Measurements from ENCODE around the gene ASIC2.

ASIC2 gene

DNA sequence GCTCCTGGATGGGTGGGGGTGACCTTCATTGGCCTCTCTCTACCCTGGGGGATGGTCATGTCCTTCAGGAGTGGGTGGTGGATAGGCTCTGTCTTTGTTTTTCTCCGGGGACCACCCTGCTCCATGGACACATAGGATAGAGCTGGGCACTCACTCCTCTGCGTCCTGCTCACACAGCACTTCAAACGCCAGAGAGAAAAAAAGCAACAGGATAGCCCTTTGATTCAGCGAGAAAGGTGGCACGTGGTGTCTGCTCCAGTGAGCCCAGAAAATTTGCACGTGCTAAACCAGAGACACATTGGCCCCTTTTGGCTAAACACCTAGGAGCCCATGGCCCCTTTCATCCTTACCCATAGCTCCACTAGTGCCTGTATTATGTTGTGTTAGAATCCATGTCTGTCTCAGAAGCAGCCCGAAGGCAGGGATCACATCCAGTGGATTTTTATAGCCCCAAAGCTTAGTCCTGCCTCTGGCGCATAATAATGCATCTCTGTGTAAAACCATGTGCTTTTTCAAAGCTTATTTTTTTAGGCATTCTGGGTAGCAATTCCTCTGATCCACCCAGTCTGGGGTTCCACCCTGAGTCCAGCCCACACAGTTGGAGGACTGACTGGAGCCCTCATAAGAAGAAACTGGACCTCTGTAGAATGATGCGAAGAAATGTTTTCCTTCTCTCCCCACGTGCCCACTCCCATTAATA, 90.1 kb downstream of the ASIC2 start:
- Mint-ChIP-seq H3K27ac (no peak overlapping the region), H3K4me1 (ENCODE audit: low read depth in 2 of 2) (no peaks in the 10 kb centered on the region), H3K9me3 (no peaks in the 10 kb centered on the region), H3K4me3 (no peak overlapping the region), H3K36me3 (ENCODE audit: insufficient read depth) (no peaks in the 10 kb centered on the region), H3K27me3 (peaks cover 17 to 35% of the 10 kb centered on the region in 2 donors)
- DNase-seq (no peak), ATAC-seq (replicated peaks) (no peak)

DNA sequence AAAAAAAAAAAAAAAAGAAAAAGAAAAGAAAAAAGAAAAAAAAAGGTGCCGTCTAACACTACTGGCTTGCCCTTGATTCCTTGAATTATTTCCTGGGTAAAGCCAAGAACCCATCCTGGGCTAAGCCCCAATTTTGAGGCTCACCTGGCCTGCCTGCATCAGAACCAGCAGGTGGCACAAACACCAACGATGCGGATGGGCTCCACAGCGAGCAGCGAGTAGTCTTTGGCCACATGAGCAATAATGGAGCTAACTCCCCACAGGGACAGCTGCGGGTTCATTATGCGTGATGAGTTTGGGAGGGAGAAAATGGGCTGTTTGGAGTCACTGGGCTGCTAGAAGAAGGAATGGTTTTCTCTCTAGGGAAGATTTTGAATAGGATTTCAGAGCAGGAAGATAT, 91.1 kb downstream of the ASIC2 start:
- Mint-ChIP-seq H3K4me1 (ENCODE audit: low read depth in 2 of 2) (no peaks in the 10 kb centered on the region), H3K4me3 (no peak overlapping the region), H3K9me3 (no peaks in the 10 kb centered on the region), H3K27me3 (peaks cover 17 to 35% of the 10 kb centered on the region in 2 donors), H3K36me3 (ENCODE audit: insufficient read depth) (no peaks in the 10 kb centered on the region), H3K27ac (no peak overlapping the region)
- no peak for DNase-seq
- ATAC-seq (replicated peaks), result no peak

DNA sequence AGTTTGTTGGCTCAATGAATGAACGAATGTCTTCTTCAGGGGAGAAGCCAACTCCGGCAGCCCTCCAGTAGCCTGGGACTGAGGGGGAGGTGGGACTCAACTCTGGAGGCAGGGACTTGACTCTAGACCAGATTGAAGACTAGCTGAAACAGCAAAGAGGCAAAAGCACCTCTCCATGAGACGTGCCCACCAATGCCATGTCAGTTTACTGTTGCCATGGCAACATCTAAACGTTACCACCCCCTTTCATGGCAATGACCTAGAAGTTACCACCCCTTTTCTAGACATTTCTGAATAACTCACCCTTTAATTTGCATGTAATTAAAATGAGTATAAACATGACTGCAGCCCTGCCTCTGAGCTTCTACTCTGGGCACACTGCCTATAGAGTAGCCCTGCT, 91.8 kb downstream of the ASIC2 start:
- ATAC-seq (replicated peaks), result no peak
- peaks cover 19 to 41% of the 10 kb centered on the region in 2 donors for H3K27me3 Mint-ChIP-seq
- no peaks in the 10 kb centered on the region for H3K36me3 Mint-ChIP-seq (ENCODE audit: insufficient read depth)
- no peak overlapping the region for H3K27ac Mint-ChIP-seq
- DNase-seq, result no peak
- H3K4me1 Mint-ChIP-seq (ENCODE audit: low read depth in 2 of 2), result no peaks in the 10 kb centered on the region
- H3K4me3 Mint-ChIP-seq, result no peak overlapping the region
- H3K9me3 Mint-ChIP-seq, result no peaks in the 10 kb centered on the region

GRCh38 chr17:33200587-33200986, 92.5 kb downstream of the ASIC2 start:
- no peaks in the 10 kb centered on the region for H3K36me3 Mint-ChIP-seq (ENCODE audit: insufficient read depth)
- ATAC-seq (replicated peaks) (no peak), DNase-seq (no peak)
- H3K4me1 Mint-ChIP-seq (ENCODE audit: low read depth in 2 of 2), result no peaks in the 10 kb centered on the region
- peaks cover 24 to 46% of the 10 kb centered on the region in 2 donors for H3K27me3 Mint-ChIP-seq
- no peak overlapping the region for H3K27ac Mint-ChIP-seq
- H3K4me3 Mint-ChIP-seq, result no peak overlapping the region
- no peaks in the 10 kb centered on the region for H3K9me3 Mint-ChIP-seq

DNA sequence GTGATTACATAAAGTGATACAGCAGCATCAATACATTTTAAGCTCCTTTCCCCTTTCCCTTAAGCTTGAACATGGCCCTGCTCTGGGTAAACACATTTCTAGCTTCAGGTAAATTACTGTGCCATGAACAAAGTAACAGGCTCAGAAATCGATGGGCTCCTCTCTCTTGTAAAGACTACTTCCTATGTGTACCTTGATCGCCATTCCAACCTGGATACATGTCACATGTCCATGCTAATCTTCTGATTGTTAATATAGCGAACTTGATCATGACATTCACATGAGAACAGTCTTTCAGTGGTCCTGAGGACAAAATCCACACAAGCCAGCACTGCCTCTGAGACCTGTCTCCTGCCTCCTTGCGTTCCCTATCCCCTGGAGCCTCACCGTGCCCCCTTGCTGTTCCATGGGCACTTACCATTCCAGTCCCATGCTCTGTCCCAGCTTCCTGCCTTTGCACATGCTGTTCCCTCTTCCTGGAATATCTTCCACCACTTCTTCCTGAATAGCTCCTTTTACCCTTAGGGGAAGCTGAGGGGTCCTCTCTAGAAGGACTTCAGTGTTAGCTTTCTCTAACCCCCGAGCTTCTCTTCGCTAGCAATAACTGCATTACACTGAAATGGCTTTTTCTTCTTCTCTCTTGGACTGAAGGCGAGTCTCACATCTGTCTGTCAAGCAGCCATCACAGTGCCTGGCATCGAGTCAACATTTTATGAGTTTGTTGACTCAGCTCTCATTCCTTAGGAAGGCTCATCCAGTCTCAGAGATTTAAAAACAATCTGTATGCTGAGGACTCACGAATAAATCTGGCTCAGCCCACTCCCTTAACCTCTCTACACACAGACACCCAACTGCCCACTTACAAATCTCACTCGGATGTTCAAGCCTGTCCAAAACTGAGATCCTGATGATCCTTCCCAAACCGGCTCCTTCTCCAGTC, 93.3 kb downstream of the ASIC2 start:
- no peaks in the 10 kb centered on the region for H3K4me1 Mint-ChIP-seq (ENCODE audit: low read depth in 2 of 2)
- DNase-seq, result no peak
- peaks cover 25 to 41% of the 10 kb centered on the region in 2 donors for H3K27me3 Mint-ChIP-seq

DNA sequence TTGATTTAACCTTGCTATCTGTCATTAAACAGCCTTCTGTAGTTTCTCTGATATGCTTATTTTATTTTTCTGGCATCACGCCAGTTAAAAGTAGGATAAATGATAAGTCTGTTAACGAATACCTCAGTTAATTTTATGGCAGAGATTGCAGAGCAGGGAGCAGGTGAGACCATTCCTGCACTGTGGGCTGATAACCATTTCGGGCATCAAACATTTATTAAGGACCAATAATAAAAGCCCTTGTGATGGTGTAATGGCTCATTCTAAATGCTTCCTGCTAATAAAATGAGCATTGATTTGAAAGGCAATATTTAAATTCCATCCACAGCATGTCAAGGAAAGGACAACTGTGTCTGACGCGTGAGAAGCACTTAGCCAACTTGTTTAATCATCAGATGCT, 94.1 kb downstream of the ASIC2 start:
- no peaks in the 10 kb centered on the region for H3K9me3 Mint-ChIP-seq
- peaks cover 33 to 41% of the 10 kb centered on the region in 2 donors for H3K27me3 Mint-ChIP-seq
- ATAC-seq (replicated peaks) (no peak), DNase-seq (no peak)
- no peaks in the 10 kb centered on the region for H3K4me1 Mint-ChIP-seq (ENCODE audit: low read depth in 2 of 2)
- H3K36me3 Mint-ChIP-seq (ENCODE audit: insufficient read depth), result no peaks in the 10 kb centered on the region
- H3K4me3 Mint-ChIP-seq, result no peak overlapping the region
- H3K27ac Mint-ChIP-seq, result no peak overlapping the region

More for the DNA sequence above, 93.3 kb downstream of the ASIC2 start:
- H3K9me3 Mint-ChIP-seq, result no peaks in the 10 kb centered on the region
- H3K4me3 Mint-ChIP-seq, result no peak overlapping the region
- H3K36me3 Mint-ChIP-seq (ENCODE audit: insufficient read depth), result no peaks in the 10 kb centered on the region
- no peak overlapping the region for H3K27ac Mint-ChIP-seq
- no peak for ATAC-seq (replicated peaks)

- H3K9me3 Mint-ChIP-seq, result no peaks in the 10 kb centered on the region
- DNase-seq (no peak), ATAC-seq (replicated peaks) (no peak)
- no peaks in the 10 kb centered on the region for H3K4me1 Mint-ChIP-seq (ENCODE audit: low read depth in 2 of 2)
- no peaks in the 10 kb centered on the region for H3K36me3 Mint-ChIP-seq (ENCODE audit: insufficient read depth)
- no peak overlapping the region for H3K4me3 Mint-ChIP-seq
- no peak overlapping the region for H3K27ac Mint-ChIP-seq
- H3K27me3 Mint-ChIP-seq, result peaks cover 34 to 36% of the 10 kb centered on the region in 2 donors
Measured at GRCh38 chr17:33197342-33197741, 95.8 kb downstream of the ASIC2 start.

DNA sequence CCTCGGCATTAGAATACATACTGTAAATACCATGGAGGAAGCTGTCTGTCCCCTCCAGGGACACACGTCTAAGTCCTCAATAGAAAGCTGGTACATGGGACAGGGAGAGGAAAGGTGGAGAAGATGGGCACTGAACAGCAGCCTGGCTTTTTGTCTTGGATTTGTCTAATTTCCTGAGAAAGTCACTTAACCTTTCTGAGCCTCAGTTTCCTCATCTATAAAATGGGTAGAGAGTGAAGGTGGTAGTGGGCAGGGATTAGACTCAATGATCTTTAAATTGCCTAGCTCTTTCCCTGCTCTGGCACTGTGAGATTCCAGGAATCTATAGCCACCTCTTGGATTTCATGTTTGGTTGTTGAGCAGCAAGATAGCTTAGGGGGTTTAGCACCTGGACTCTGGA, 96.2 kb downstream of the ASIC2 start:
- H3K27ac Mint-ChIP-seq, result no peak overlapping the region
- no peak for ATAC-seq (replicated peaks)
- no peaks in the 10 kb centered on the region for H3K9me3 Mint-ChIP-seq
- H3K4me3 Mint-ChIP-seq, result no peak overlapping the region
- H3K27me3 Mint-ChIP-seq, result peaks cover 34 to 35% of the 10 kb centered on the region in 2 donors
- H3K36me3 Mint-ChIP-seq (ENCODE audit: insufficient read depth), result no peaks in the 10 kb centered on the region
- no peak for DNase-seq
- H3K4me1 Mint-ChIP-seq (ENCODE audit: low read depth in 2 of 2), result no peaks in the 10 kb centered on the region

DNA sequence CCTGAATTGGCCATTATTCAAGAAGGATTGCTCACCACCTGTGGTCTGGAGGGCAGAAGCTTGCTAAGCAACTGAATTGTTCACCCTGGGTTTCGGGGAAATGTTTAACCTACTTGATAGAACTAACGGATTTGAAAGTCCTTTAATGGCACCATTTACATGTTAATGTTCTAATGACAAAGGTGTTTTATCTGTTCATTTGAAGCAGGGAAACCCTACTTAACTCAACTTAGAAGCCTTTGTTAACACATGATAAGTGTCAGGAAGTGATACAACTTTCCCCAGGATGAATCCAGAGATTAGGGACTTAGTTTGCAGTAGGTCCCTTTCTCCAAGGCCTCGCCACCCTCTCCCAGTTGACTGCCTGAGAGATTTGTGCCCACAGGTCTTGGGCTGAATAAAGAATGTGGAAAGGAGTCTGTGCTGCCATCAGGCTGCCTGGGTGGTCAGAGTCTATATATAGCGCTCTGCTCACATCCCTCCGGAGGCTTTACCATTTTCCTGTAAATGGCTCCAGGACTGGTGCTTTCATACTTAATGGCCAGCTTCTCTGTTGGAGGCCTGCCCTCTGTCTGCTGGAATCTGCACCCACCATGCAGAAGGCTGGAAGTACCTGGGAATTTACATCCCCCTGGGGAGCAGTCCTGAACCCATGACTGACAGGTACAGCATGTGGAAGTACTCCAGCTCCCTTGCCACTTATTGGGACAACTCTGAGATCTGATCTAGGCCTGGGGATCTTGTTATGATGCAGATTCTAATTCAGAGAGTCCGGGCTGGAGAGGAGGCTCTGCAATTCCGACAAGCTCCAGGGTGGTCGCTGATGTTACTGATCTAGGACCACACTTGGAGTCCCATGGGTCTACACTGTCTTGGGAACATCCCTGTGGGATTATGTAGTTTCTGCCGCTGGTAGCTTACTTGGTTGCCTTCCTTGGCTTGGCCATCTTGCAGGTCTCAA, 99.9 kb downstream of the ASIC2 start:
- DNase-seq, result no peak
- no peak overlapping the region for H3K27ac Mint-ChIP-seq
- H3K4me1 Mint-ChIP-seq (ENCODE audit: low read depth in 2 of 2), result no peaks in the 10 kb centered on the region
- peaks cover 55 to 64% of the 10 kb centered on the region in 2 donors for H3K27me3 Mint-ChIP-seq
- H3K4me3 Mint-ChIP-seq, result no peak overlapping the region
- ATAC-seq (replicated peaks), result no peak
- H3K36me3 Mint-ChIP-seq (ENCODE audit: insufficient read depth), result no peaks in the 10 kb centered on the region
- H3K9me3 Mint-ChIP-seq, result no peaks in the 10 kb centered on the region

DNA sequence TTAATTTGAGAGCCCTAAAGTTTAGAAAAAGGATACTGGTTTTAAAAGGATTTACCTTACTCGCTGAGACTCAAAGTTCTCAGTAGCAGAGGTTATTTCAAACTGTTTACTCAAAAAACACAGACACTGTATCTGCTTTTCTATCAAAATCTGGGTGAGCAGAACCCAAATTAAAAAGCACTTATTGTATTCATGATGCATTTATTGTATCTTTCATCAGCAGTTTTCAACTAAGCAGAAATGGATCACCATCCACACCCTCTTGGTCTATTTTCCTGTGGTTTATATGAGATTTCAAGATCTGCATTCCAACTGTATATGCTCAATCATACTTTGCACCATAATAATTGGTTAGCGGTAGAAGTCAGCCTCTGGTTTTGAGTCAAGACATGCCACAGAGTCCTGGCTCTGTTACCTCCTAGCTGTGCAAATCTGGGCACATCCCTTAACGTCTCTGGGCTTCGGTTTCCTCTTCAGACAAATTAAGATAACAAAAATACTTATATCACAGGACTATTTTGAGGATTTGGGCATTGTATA, 109.5 kb downstream of the ASIC2 start:
- no peak overlapping the region for H3K4me3 Mint-ChIP-seq
- H3K4me1 Mint-ChIP-seq (ENCODE audit: low read depth in 2 of 2), result no peaks in the 10 kb centered on the region
- peaks cover 53 to 86% of the 10 kb centered on the region in 2 donors for H3K27me3 Mint-ChIP-seq

GRCh38 chr17:33179151-33179550, 113.9 kb downstream of the ASIC2 start:
- H3K4me1 Mint-ChIP-seq (ENCODE audit: low read depth in 2 of 2), result no peaks in the 10 kb centered on the region
- ATAC-seq (replicated peaks) (no peak), DNase-seq (no peak)
- peaks cover 2% of the 10 kb centered on the region for H3K36me3 Mint-ChIP-seq (ENCODE audit: insufficient read depth)
- H3K27ac Mint-ChIP-seq, result no peak overlapping the region
- peaks cover 48 to 82% of the 10 kb centered on the region in 2 donors for H3K27me3 Mint-ChIP-seq
- no peaks in the 10 kb centered on the region for H3K9me3 Mint-ChIP-seq
- no peak overlapping the region for H3K4me3 Mint-ChIP-seq

More for the DNA sequence above, 109.5 kb downstream of the ASIC2 start:
- ATAC-seq (replicated peaks) (no peak), DNase-seq (no peak)
- Mint-ChIP-seq H3K9me3 (no peaks in the 10 kb centered on the region), H3K27ac (no peak overlapping the region), H3K36me3 (ENCODE audit: insufficient read depth) (no peaks in the 10 kb centered on the region)

DNA sequence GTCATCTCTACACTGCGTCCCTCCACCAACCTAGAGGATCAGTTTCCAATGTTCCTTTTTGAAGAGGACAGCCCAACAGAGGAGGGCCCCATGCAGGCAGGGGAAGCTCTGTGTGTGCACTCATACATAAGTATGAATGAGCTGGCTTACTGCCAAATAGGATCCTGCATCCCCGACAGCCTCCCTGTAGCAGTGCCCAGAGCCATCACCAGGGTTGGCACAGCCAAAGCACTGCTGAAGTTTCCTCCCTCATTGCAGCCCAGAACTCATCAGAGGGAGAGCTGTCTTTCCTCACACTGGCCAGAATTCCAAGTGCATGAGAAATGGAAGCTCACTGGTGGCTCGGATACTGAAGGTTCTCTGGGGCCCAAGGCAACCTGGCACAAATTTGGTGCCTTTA, 114.4 kb downstream of the ASIC2 start:
- ATAC-seq (replicated peaks) (no peak), DNase-seq (no peak)
- Mint-ChIP-seq H3K27me3 (peaks cover 44 to 78% of the 10 kb centered on the region in 2 donors), H3K4me1 (ENCODE audit: low read depth in 2 of 2) (no peaks in the 10 kb centered on the region), H3K36me3 (ENCODE audit: insufficient read depth) (peaks cover 2% of the 10 kb centered on the region), H3K4me3 (no peak overlapping the region), H3K27ac (no peak overlapping the region), H3K9me3 (no peaks in the 10 kb centered on the region)

DNA sequence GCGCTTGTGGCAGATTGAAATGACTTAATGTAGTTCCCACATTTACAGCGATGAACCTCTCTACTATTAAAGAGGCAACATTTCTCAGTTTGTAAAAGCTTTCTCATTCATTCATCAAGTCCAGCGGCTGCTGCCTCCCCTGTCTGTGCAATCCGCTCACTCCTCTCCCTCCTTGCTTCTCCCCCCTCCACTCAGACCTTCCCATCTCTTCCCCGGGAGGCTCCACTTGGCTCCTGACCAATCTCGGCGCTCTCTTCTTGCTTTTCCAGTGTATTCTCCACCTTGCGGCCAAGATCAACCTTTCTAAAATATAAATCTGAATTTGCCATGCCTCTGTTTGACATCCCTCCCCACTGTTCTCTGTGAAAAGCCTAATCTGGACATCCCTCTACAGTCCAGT, 117.5 kb downstream of the ASIC2 start:
- no peak overlapping the region for H3K27ac Mint-ChIP-seq
- no peak overlapping the region for H3K4me3 Mint-ChIP-seq
- DNase-seq (no peak), ATAC-seq (replicated peaks) (no peak)
- H3K4me1 Mint-ChIP-seq (ENCODE audit: low read depth in 2 of 2), result no peaks in the 10 kb centered on the region
- H3K27me3 Mint-ChIP-seq, result peaks cover 42 to 67% of the 10 kb centered on the region in 2 donors
- no peaks in the 10 kb centered on the region for H3K9me3 Mint-ChIP-seq
- peaks cover 2% of the 10 kb centered on the region for H3K36me3 Mint-ChIP-seq (ENCODE audit: insufficient read depth)
